Spleen (tissue), 11 donors: ENCODE data around the gene HELB. TPM values are rescaled to one million over a fixed set of nuclear protein-coding genes. Genes with fewer than 3 reads are reported as not detected.
"Not testable (repeated sequence)": the region's sequence is repeated elsewhere in the genome, so short reads cannot be mapped to it uniquely, and the experiment has no call there.

Experiments
- DNase-seq: peaks from one replicate; pipeline ENCODE4 v3.0.0-alpha.2; 2020
- H3K27ac ChIP-seq, 8 donors: fragments of 200-600 bp; sonication (generic) in 7 of 8; 1 replicate in 4 of 8; 2 replicates in 4 of 8; pipeline versions ENCODE4 v1.5.0 to v1.8.0; 2016 to 2021; ENCODE audit warnings: inconsistent platforms in 4 of 8, mild to moderate bottlenecking in 4 of 8, moderate library complexity in 1 of 8
- H3K27me3 ChIP-seq, 7 donors: fragments of 200-600 bp; sonication (generic) in 6 of 7; replicated peaks in 1 of 7; 1 replicate in 4 of 7; 2 replicates in 3 of 7; pipeline versions ENCODE4 v1.5.0 to v1.8.0; 2016 to 2021; ENCODE audit warnings: inconsistent platforms in 3 of 7, mild to moderate bottlenecking in 1 of 7
- H3K36me3 ChIP-seq, 6 donors: fragments of 200-600 bp; sonication (generic) in 5 of 6; 1 replicate in 4 of 6; 2 replicates in 2 of 6; pipeline versions ENCODE4 v1.5.0 to v1.8.0; 2016 to 2021; ENCODE audit warnings: inconsistent platforms in 2 of 6
- H3K4me1 ChIP-seq, 6 donors: fragments of 200-600 bp; sonication (generic) in 5 of 6; 1 replicate in 3 of 6; 2 replicates in 3 of 6; pipeline versions ENCODE4 v1.5.0 to v1.8.0; 2016 to 2021; ENCODE audit warnings: inconsistent platforms in 3 of 6
- H3K4me3 ChIP-seq, 8 donors: fragments of 200-600 bp; sonication (generic) in 7 of 8; 1 replicate in 4 of 8; 2 replicates in 4 of 8; pipeline versions ENCODE4 v1.5.0 to v1.8.0; 2016 to 2021; ENCODE audit warnings: inconsistent platforms in 4 of 8, mild to moderate bottlenecking in 4 of 8, moderate library complexity in 2 of 8
- H3K9me3 ChIP-seq, 8 donors: fragments of 200-600 bp; sonication (generic) in 7 of 8; 1 replicate in 4 of 8; 2 replicates in 4 of 8; pipeline versions ENCODE4 v1.5.0 to v1.8.0; 2016 to 2021; ENCODE audit warnings: inconsistent platforms in 4 of 8
- POLR2A ChIP-seq, 3 donors: fragments of 450-650 bp; IDR thresholded peaks; one replicate each; pipeline ENCODE4 v1.5.1; 2017; ENCODE audit warnings: antibody characterized with exemption in 3 of 3, mild to moderate bottlenecking in 1 of 3
- POLR2AphosphoS5 ChIP-seq, 3 donors: sonication (generic); formaldehyde crosslinking; IDR thresholded peaks; one replicate each; pipeline ENCODE4 v1.5.1; 2017; ENCODE audit warnings: antibody characterized with exemption in 3 of 3
- WGBS, 5 donors: extraction: QIAGEN DNeasy Blood & Tissue Kit in 3 of 5; methylation state at CpG; one replicate each; pipeline versions ENCODE4 v1.1.5 to v1.1.7; 2013 to 2018; 5-methylcytosine and 5-hydroxymethylcytosine counted together
- intact Hi-C: fragments of 100-400 bp; cut with DNase I; formaldehyde crosslinking; loops from one replicate; pipeline ENCODE4 v1.15.0; 2023; ENCODE audit warnings: low total_unique reads
- polyA plus RNA-seq, 3 donors: library from polyadenylated mRNA; stranded (reverse); fragments of 200-250 nt; gene quantifications; one replicate each; pipeline ENCODE4 v1.2.1, GENCODE V29; 2013
- total RNA-seq, 7 donors: library from RNA; depleted of rRNA in 3 of 7; stranded (reverse); fragments of >200 nt in 3 of 7; fragmentation: NEBNext Ultra II Directional in 4 of 7; extraction: Animal tissue kit (Norgen Biotek cat#: 25700) in 4 of 7; gene quantifications; one replicate each; pipeline versions ENCODE4 v1.1.0 to v1.2.1, GENCODE V29; 2016 to 2021
- TF ChIP-seq, protein P1 (sequence below), 11 experiments: fragments of 200-600 bp in 7 of 11; fragments of 450-650 bp in 4 of 11; sonication (generic) in 4 of 11; IDR thresholded peaks in 8 of 11; conservative IDR thresholded peaks in 3 of 11; 1 replicate in 7 of 11; 2 replicates in 4 of 11; pipeline versions ENCODE4 v1.4.0 to v1.8.0; 2016 to 2021; ENCODE audit warnings: antibody characterized with exemption in 11 of 11, inconsistent platforms in 4 of 11, mild to moderate bottlenecking in 1 of 11
- donor health status: healthy with polysubstance abuse.
- donor health status: DM: no; HTN: no; CAD: no; lungs with moderate emphysema.
- donor health status: DM: no; HTN: no; CAD: no.
- donor health status: Bipolar disorder and iron deficiency.
- donor health status: healthy.
- donor health status: DM: no; HTN: no; CAD: no.
- donor health status: DM: yes; HTN: yes; CAD: no.

The HELB gene
- total and polyA plus RNA-seq, 10 donors, result 0.83 to 33.7 (median 18.2) TPM

DNA sequence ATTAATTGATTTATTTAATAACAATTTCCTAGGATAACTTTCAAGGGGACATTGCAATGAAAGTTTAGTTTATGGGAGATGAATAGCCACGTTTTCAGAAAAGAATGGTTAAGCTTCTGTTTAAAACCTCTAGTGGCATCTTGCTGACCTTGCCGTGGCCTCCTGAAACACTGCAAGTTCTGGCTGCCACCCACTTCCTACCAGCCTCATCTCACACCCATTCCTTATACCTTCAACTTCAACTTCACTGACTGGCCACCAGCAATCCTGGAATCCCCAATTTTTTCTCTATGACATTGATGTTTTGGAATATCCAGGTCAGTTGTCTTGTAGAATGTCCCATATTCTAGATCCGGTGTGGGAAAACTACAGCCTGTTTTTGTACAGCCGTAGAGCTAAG, 5.2 kb upstream of the HELB start:
- intact Hi-C loops, result no loop called here
- TF ChIP-seq POLR2A (IDR thresholded peaks at IDR 0.05) (no peak), POLR2AphosphoS5 (IDR thresholded peaks at IDR 0.05) (no peak)
- TF ChIP-seq, protein P1, sequence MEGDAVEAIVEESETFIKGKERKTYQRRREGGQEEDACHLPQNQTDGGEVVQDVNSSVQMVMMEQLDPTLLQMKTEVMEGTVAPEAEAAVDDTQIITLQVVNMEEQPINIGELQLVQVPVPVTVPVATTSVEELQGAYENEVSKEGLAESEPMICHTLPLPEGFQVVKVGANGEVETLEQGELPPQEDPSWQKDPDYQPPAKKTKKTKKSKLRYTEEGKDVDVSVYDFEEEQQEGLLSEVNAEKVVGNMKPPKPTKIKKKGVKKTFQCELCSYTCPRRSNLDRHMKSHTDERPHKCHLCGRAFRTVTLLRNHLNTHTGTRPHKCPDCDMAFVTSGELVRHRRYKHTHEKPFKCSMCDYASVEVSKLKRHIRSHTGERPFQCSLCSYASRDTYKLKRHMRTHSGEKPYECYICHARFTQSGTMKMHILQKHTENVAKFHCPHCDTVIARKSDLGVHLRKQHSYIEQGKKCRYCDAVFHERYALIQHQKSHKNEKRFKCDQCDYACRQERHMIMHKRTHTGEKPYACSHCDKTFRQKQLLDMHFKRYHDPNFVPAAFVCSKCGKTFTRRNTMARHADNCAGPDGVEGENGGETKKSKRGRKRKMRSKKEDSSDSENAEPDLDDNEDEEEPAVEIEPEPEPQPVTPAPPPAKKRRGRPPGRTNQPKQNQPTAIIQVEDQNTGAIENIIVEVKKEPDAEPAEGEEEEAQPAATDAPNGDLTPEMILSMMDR (IDR thresholded peaks at IDR 0.05 in 8 of 11, conservative IDR thresholded peaks at IDR 0.05 in 3 of 11), result no peak
- no peaks in the 10 kb centered on the region for H3K27me3 ChIP-seq
- no peaks in the 10 kb centered on the region for H3K9me3 ChIP-seq
- H3K36me3 ChIP-seq, result no peaks in the 10 kb centered on the region
- no peak for DNase-seq
- H3K4me1 ChIP-seq, result peaks cover 0 to 17% (median 6%) of the 10 kb centered on the region in 6 donors
- WGBS, 5 donors, result 54 to 70% (median 65%) methylated on average over 4 of the region's 4 CpGs
- no peak overlapping the region for H3K27ac ChIP-seq
- no peak overlapping the region for H3K4me3 ChIP-seq

DNA sequence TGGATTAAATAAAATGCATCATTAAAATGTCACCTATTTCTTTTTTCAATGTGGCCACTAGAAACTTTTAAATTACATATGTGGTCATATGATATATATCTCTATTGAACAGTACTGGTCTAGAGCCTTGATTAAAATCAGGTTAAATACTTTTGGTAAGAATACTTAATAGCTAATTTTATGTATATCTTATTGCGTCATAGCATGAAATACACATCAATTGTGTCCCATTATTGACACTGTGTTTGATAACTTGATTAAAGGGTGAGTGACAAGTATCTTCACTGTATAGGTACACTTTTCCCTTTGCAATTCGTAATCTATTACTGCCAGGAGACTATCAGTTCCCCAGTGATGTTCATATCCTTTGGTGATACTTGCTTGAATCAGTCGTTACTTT, 4.4 kb upstream of the HELB start:
- H3K36me3 ChIP-seq, result no peaks in the 10 kb centered on the region
- H3K4me3 ChIP-seq, result no peak overlapping the region
- no peaks in the 10 kb centered on the region for H3K9me3 ChIP-seq
- no peak for DNase-seq
- TF ChIP-seq, protein P1 (IDR thresholded peaks at IDR 0.05 in 8 of 11, conservative IDR thresholded peaks at IDR 0.05 in 3 of 11), result no peak
- TF ChIP-seq POLR2AphosphoS5 (IDR thresholded peaks at IDR 0.05) (no peak), POLR2A (IDR thresholded peaks at IDR 0.05) (no peak)
- WGBS, 5 donors, result 83 to 92% (median 86%) methylated on average over 3 of the region's 3 CpGs
- H3K4me1 ChIP-seq, result peaks cover under 1 to 19% (median 7%) of the 10 kb centered on the region in 6 donors
- H3K27me3 ChIP-seq, result no peaks in the 10 kb centered on the region
- intact Hi-C loops, result no loop called here
- no peak overlapping the region for H3K27ac ChIP-seq

- no peaks in the 10 kb centered on the region for H3K9me3 ChIP-seq
- H3K4me3 ChIP-seq, result peak overlapping the region; percentile 63 to 82 (median 74)
- TF ChIP-seq, protein P1 (IDR thresholded peaks at IDR 0.05 in 8 of 11, conservative IDR thresholded peaks at IDR 0.05 in 3 of 11), result no peak
- TF ChIP-seq POLR2A (IDR thresholded peaks at IDR 0.05) (no peak), POLR2AphosphoS5 (IDR thresholded peaks at IDR 0.05) (no peak)
- H3K4me1 ChIP-seq, result peaks cover 4 to 61% (median 35%) of the 10 kb centered on the region in 6 donors
- intact Hi-C loops, result no loop called here
- DNase-seq, result no peak
- no peaks in the 10 kb centered on the region for H3K27me3 ChIP-seq
- H3K36me3 ChIP-seq, result peaks cover 0 to 23% (median 3%) of the 10 kb centered on the region in 6 donors
- peak overlapping the region; percentile 75 to 95 (median 90) for H3K27ac ChIP-seq
- 5 to 13% (median 11%) methylated on average over 6 of the region's 6 CpGs for WGBS, 5 donors
Measured at GRCh38 chr12:66302827-66303169, 505 bp downstream of the HELB start.

GRCh38 chr12:66303316-66303804, 1.1 kb downstream of the HELB start:
- H3K27me3 ChIP-seq, intact Hi-C loops, H3K9me3 ChIP-seq: not testable (repeated sequence)
- peaks cover 0 to 29% (median 3%) of the 10 kb centered on the region in 6 donors for H3K36me3 ChIP-seq
- peaks cover 4 to 61% (median 35%) of the 10 kb centered on the region in 6 donors for H3K4me1 ChIP-seq
- 59 to 72% (median 61%) methylated on average over 14 of the region's 14 CpGs for WGBS, 5 donors
- H3K4me3 ChIP-seq, result peak overlapping the region; percentile 63 to 82 (median 74)
- DNase-seq, result peak; percentile 80
- H3K27ac ChIP-seq, result peak overlapping the region in 7 of 8 donors; percentile 79 to 95 (median 90)
- peak in 1 of 3 donors; percentile 18 for TF ChIP-seq POLR2AphosphoS5 (IDR thresholded peaks at IDR 0.05)
